Stimulated activated CD4-positive, alpha-beta T cell treated with anti-CD3 and anti-CD28 coated beads, Interleukin-12 subunit alpha, Interleukin-12 subunit beta, amount 100 ng/mL, for 4 hours (primary cell): ENCODE data around the gene CCDC187.
"Not testable (repeated sequence)": the region's sequence is repeated elsewhere in the genome, so short reads cannot be mapped to it uniquely, and the experiment has no call there.

Experiments
- DNase-seq: peaks from one replicate; pipeline ENCODE4 v3.0.0-alpha.2; 2020

CCDC187 gene

GRCh38 chr9:136326761-136327303 is 22.9 kb upstream of the CCDC187 start:
- no peak for DNase-seq

- no peak for DNase-seq
These were observed 22.3 kb upstream of the CCDC187 start for GRCh38 chr9:136326061-136326760.

GRCh38 chr9:136325358-136325757 is 21.5 kb upstream of the CCDC187 start:
- DNase-seq, result no peak

- DNase-seq, result no peak
These were observed 20.8 kb upstream of the CCDC187 start for GRCh38 chr9:136324501-136325300.

GRCh38 chr9:136323371-136323789 is 19.5 kb upstream of the CCDC187 start:
- no peak for DNase-seq

GRCh38 chr9:136322756-136323330 is 18.9 kb upstream of the CCDC187 start:
- DNase-seq, result no peak

- no peak for DNase-seq
These were observed 17.7 kb upstream of the CCDC187 start for GRCh38 chr9:136321561-136321960.

GRCh38 chr9:136320972-136321371 is 17.1 kb upstream of the CCDC187 start:
- DNase-seq, result not testable (repeated sequence)

- not testable (repeated sequence) for DNase-seq
These were observed 16.1 kb upstream of the CCDC187 start for GRCh38 chr9:136319955-136320354.

GRCh38 chr9:136319244-136319643 is 15.3 kb upstream of the CCDC187 start:
- DNase-seq, result not testable (repeated sequence)

- DNase-seq, result no peak
These were observed 14.9 kb upstream of the CCDC187 start for GRCh38 chr9:136318776-136319241.

- DNase-seq, result no peak
These were observed 14.3 kb upstream of the CCDC187 start for GRCh38 chr9:136318111-136318775.

GRCh38 chr9:136317695-136318094 is 13.8 kb upstream of the CCDC187 start:
- DNase-seq, result no peak

GRCh38 chr9:136316896-136317676 is 13.2 kb upstream of the CCDC187 start:
- no peak for DNase-seq

GRCh38 chr9:136316271-136316751 is 12.4 kb upstream of the CCDC187 start:
- DNase-seq, result no peak

- DNase-seq, result no peak
These were observed 11.1 kb upstream of the CCDC187 start for GRCh38 chr9:136314944-136315343.

GRCh38 chr9:136314056-136314416 is 10.1 kb upstream of the CCDC187 start:
- DNase-seq, result no peak

GRCh38 chr9:136313111-136314055 is 9.5 kb upstream of the CCDC187 start:
- DNase-seq, result no peak

- DNase-seq, result peak; percentile 36
These were observed 8.5 kb upstream of the CCDC187 start for GRCh38 chr9:136312436-136312835.

- no peak for DNase-seq
These were observed 8.1 kb upstream of the CCDC187 start for GRCh38 chr9:136312009-136312375.
